ENCODE results near the gene HK1.

GRCh38 chr10:69418052-69418752, 139.9 kb downstream of the HK1 start:
- TF ChIP-seq CTCF (IDR thresholded peaks at IDR 0.05) (no peak), POLR2A (IDR thresholded peaks at IDR 0.05) (no peak)
